Right lobe of liver (tissue), 4 donors: ENCODE measurements around the gene AAGAB.

ENCODE experiments used
- CTCF ChIP-seq, 4 donors: fragments of 200-600 bp in 3 of 4; fragments of 450-650 bp in 1 of 4; IDR thresholded peaks; one replicate each; pipeline versions ENCODE4 v1.5.1 to v1.8.0; 2016 to 2022; ENCODE audit warnings: antibody characterized with exemption in 4 of 4, mild to moderate bottlenecking in 2 of 4
- POLR2A ChIP-seq: fragments of 450-650 bp; IDR thresholded peaks from one replicate; pipeline ENCODE4 v1.6.1; 2017; ENCODE audit warnings: antibody characterized with exemption, mild to moderate bottlenecking
- donor health status: DM: no; HTN: no; CAD: no.
- donor health status: DM: no; HTN: no; CAD: no.
- donor health status: DM: no; HTN: yes; CAD: no.

GRCh38 chr15:67184208-67184925 is 70.1 kb downstream of the AAGAB start:
- no peak for TF ChIP-seq CTCF (IDR thresholded peaks at IDR 0.05)
- TF ChIP-seq POLR2A: no peak
